ENCODE data around the gene ELMO1.

ELMO1 gene

GRCh38 chr7:37016064-37016878, 432.4 kb downstream of the ELMO1 start:
- H3K27ac ChIP-seq = no peak overlapping the region
- no peak for DNase-seq
- no peaks in the 10 kb centered on the region for H3K9me3 ChIP-seq (ENCODE audit: severe bottlenecking)
- H3K36me3 ChIP-seq = no peaks in the 10 kb centered on the region
- no peak overlapping the region for H3K4me3 ChIP-seq (ENCODE audit: low read depth, low read length)
- no peak for TF ChIP-seq CTCF (IDR thresholded peaks at IDR 0.05; ENCODE audit: low read depth, low read length)
- no peaks in the 10 kb centered on the region for H3K27me3 ChIP-seq (ENCODE audit: insufficient read depth, low read depth, severe bottlenecking)

- H3K4me3 ChIP-seq (ENCODE audit: low read depth, low read length) = no peak overlapping the region
- no peaks in the 10 kb centered on the region for H3K27me3 ChIP-seq (ENCODE audit: insufficient read depth, low read depth, severe bottlenecking)
- no peak for TF ChIP-seq CTCF (IDR thresholded peaks at IDR 0.05; ENCODE audit: low read depth, low read length)
- no peak overlapping the region for H3K27ac ChIP-seq
- no peaks in the 10 kb centered on the region for H3K9me3 ChIP-seq (ENCODE audit: severe bottlenecking)
- no peaks in the 10 kb centered on the region for H3K36me3 ChIP-seq
- no peak for DNase-seq
Measured at GRCh38 chr7:37015353-37016034, 433.2 kb downstream of the ELMO1 start.

- no peaks in the 10 kb centered on the region for H3K36me3 ChIP-seq
- H3K27me3 ChIP-seq (ENCODE audit: insufficient read depth, low read depth, severe bottlenecking) = no peaks in the 10 kb centered on the region
- H3K4me3 ChIP-seq (ENCODE audit: low read depth, low read length) = no peak overlapping the region
- no peak for DNase-seq
- no peak for TF ChIP-seq CTCF (IDR thresholded peaks at IDR 0.05; ENCODE audit: low read depth, low read length)
- H3K9me3 ChIP-seq (ENCODE audit: severe bottlenecking) = no peaks in the 10 kb centered on the region
- no peak overlapping the region for H3K27ac ChIP-seq
Measured at GRCh38 chr7:37013771-37014170, 434.9 kb downstream of the ELMO1 start.

- DNase-seq = no peak
- Histone ChIP-seq H3K4me3 (ENCODE audit: low read depth, low read length) (no peak overlapping the region), H3K27me3 (ENCODE audit: insufficient read depth, low read depth, severe bottlenecking) (no peaks in the 10 kb centered on the region), H3K27ac (no peak overlapping the region), H3K9me3 (ENCODE audit: severe bottlenecking) (no peaks in the 10 kb centered on the region), H3K36me3 (no peaks in the 10 kb centered on the region)
- TF ChIP-seq CTCF (IDR thresholded peaks at IDR 0.05; ENCODE audit: low read depth, low read length) = no peak
Measured at GRCh38 chr7:37011151-37011890, 437.3 kb downstream of the ELMO1 start.

GRCh38 chr7:37009125-37009675, 439.5 kb downstream of the ELMO1 start:
- Histone ChIP-seq H3K4me3 (ENCODE audit: low read depth, low read length) (no peak overlapping the region), H3K36me3 (no peaks in the 10 kb centered on the region), H3K27me3 (ENCODE audit: insufficient read depth, low read depth, severe bottlenecking) (no peaks in the 10 kb centered on the region), H3K9me3 (ENCODE audit: severe bottlenecking) (no peaks in the 10 kb centered on the region), H3K27ac (no peak overlapping the region)
- DNase-seq = no peak
- no peak for TF ChIP-seq CTCF (IDR thresholded peaks at IDR 0.05; ENCODE audit: low read depth, low read length)

Data from WERI-Rb-1 (cell line).